Osteoblast (primary cell): ENCODE results near the gene PCGF6. TPM values are rescaled to one million over a fixed set of nuclear protein-coding genes. Genes with fewer than 3 reads are reported as not detected.

ENCODE experiments used
- DNase-seq: peaks from one replicate; pipeline ENCODE4 v3.0.0; 2011; ENCODE audit warnings: low spot score, mixed read lengths; ENCODE audit not compliant: insufficient read length; ENCODE audit errors: missing footprints
- H2AFZ ChIP-seq: 2 replicates; pipeline ENCODE4 v1.6.0; 2011; ENCODE audit warnings: mild to moderate bottlenecking, low read length
- H3K27ac ChIP-seq: 2 replicates; pipeline ENCODE4 v1.5.1; 2011; ENCODE audit warnings: mild to moderate bottlenecking, low read depth, low read length, moderate library complexity
- H3K27me3 ChIP-seq: 2 replicates; pipeline ENCODE4 v1.6.0; 2012; ENCODE audit warnings: mild to moderate bottlenecking, control low read depth, inconsistent platforms, low read length, moderate library complexity; ENCODE audit not compliant: insufficient read depth
- H3K36me3 ChIP-seq: 2 replicates; pipeline ENCODE4 v1.5.1; 2011; ENCODE audit warnings: mild to moderate bottlenecking, low read length, control low read depth, moderate library complexity; ENCODE audit not compliant: insufficient read depth
- H3K4me1 ChIP-seq: 2 replicates; pipeline ENCODE4 v1.5.1; 2011; ENCODE audit warnings: mild to moderate bottlenecking, low read length, control low read depth, moderate library complexity; ENCODE audit not compliant: insufficient read depth
- H3K4me2 ChIP-seq: 2 replicates; pipeline ENCODE4 v1.6.0; 2011; ENCODE audit warnings: mild to moderate bottlenecking, low read length; ENCODE audit not compliant: insufficient read depth
- H3K4me3 ChIP-seq: fragments of 200-600 bp; sonication (generic); 3 replicates; pipeline ENCODE4 v1.5.1; 2012; ENCODE audit warnings: mild to moderate bottlenecking, low read length, inconsistent platforms; ENCODE audit not compliant: insufficient read depth
- H3K79me2 ChIP-seq: 2 replicates; pipeline ENCODE4 v1.6.0; 2012; ENCODE audit warnings: mild to moderate bottlenecking, low read length, control low read depth, inconsistent platforms; ENCODE audit not compliant: insufficient read depth
- H3K9me3 ChIP-seq: 2 replicates; pipeline ENCODE4 v1.5.1; 2011; ENCODE audit warnings: low read depth, low read length, control low read depth
- H4K20me1 ChIP-seq: 2 replicates; pipeline ENCODE4 v1.6.0; 2012; ENCODE audit warnings: mild to moderate bottlenecking, low read length, control low read depth; ENCODE audit not compliant: insufficient read depth
- CTCF ChIP-seq: IDR thresholded peaks from 2 replicates; pipeline ENCODE4 v1.5.1; 2011; ENCODE audit warnings: mild to moderate bottlenecking, low read depth, low read length, moderate library complexity; ENCODE audit errors: extremely low read depth
- total RNA-seq: library from RNA; depleted of rRNA; stranded (reverse); fragments of >200 nt; gene quantifications from 2 replicates; pipeline ENCODE4 v1.2.3, GENCODE V29; 2012

PCGF6 gene, protein sequence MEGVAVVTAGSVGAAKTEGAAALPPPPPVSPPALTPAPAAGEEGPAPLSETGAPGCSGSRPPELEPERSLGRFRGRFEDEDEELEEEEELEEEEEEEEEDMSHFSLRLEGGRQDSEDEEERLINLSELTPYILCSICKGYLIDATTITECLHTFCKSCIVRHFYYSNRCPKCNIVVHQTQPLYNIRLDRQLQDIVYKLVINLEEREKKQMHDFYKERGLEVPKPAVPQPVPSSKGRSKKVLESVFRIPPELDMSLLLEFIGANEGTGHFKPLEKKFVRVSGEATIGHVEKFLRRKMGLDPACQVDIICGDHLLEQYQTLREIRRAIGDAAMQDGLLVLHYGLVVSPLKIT
- 16.6 and 18.9 TPM in 2 replicates for total RNA-seq

- H3K4me2 ChIP-seq: peak within 1 kb of the TSS; percentile 98
- H3K4me3 ChIP-seq: peak within 1 kb of the TSS; percentile 89
- TF ChIP-seq CTCF: no peak
- H3K36me3 ChIP-seq: peaks cover 23% of the 10 kb centered on the region
- H4K20me1 ChIP-seq: no peaks in the 10 kb centered on the region
- DNase-seq: peak; percentile 98
- H3K9me3 ChIP-seq: no peaks in the 10 kb centered on the region
- peak within 1 kb of the TSS; percentile 99 for H2AFZ ChIP-seq
- peaks cover 19% of the 10 kb centered on the region for H3K79me2 ChIP-seq
- peak within 1 kb of the TSS; percentile 58 for H3K27ac ChIP-seq
- H3K27me3 ChIP-seq: no peaks in the 10 kb centered on the region
- peaks cover 6% of the 10 kb centered on the region for H3K4me1 ChIP-seq
Measured at GRCh38 chr10:103350517-103351260, at the start of gene PCGF6. Gene PCGF6 (minus strand): TSS chr10:103351140. CDS start chr10:103351066, 74 bp downstream.

GRCh38 chr10:103397191-103397825, 46.4 kb upstream of the PCGF6 start:
- Histone ChIP-seq H4K20me1 (peaks cover 14% of the 10 kb centered on the region), H3K4me3 (peak overlapping the region; percentile 95), H3K9me3 (no peaks in the 10 kb centered on the region), H3K36me3 (peaks cover 40% of the 10 kb centered on the region), H3K4me2 (peak overlapping the region; percentile 88), H3K79me2 (peaks cover 70% of the 10 kb centered on the region), H3K4me1 (peaks cover 21% of the 10 kb centered on the region), H3K27ac (peak overlapping the region; percentile 71), H3K27me3 (no peaks in the 10 kb centered on the region), H2AFZ (peak overlapping the region; percentile 95)
- no peak for TF ChIP-seq CTCF
- no peak for DNase-seq

GRCh38 chr10:103396789-103397087, 45.8 kb upstream of the PCGF6 start:
- Histone ChIP-seq H3K9me3 (no peaks in the 10 kb centered on the region), H3K4me2 (peak overlapping the region; percentile 88)
- TF ChIP-seq CTCF: no peak

More at GRCh38 chr10:103396789-103397087, 45.8 kb upstream of the PCGF6 start:
- H3K79me2 ChIP-seq: peaks cover 70% of the 10 kb centered on the region
- peak overlapping the region; percentile 95 for H3K4me3 ChIP-seq
- H3K27ac ChIP-seq: peak overlapping the region; percentile 71
- H2AFZ ChIP-seq: peak overlapping the region; percentile 95
- no peak for DNase-seq
- H3K36me3 ChIP-seq: peaks cover 40% of the 10 kb centered on the region
- H3K27me3 ChIP-seq: no peaks in the 10 kb centered on the region
- H3K4me1 ChIP-seq: peaks cover 21% of the 10 kb centered on the region
- H4K20me1 ChIP-seq: peaks cover 14% of the 10 kb centered on the region
